HG03064 (cell line): Measurements from ENCODE around the gene IGSF21.

ENCODE experiments used
- ATAC-seq: cut with Tn5 transposase; IDR thresholded peaks from one replicate; pipeline ENCODE4 v1.9.1; 2021; ENCODE audit warnings: low read depth; ENCODE audit not compliant: unreplicated experiment

Gene IGSF21

GRCh38 chr1:18316764-18317163, 209.2 kb downstream of the IGSF21 start:
- no peak for ATAC-seq

GRCh38 chr1:18319099-18319498, 211.5 kb downstream of the IGSF21 start:
- no peak for ATAC-seq

- ATAC-seq, result no peak
These were observed 212.5 kb downstream of the IGSF21 start for GRCh38 chr1:18320051-18320450.

GRCh38 chr1:18322368-18323032, 214.9 kb downstream of the IGSF21 start:
- ATAC-seq, result no peak

- ATAC-seq, result no peak
These were observed 215.7 kb downstream of the IGSF21 start for GRCh38 chr1:18323259-18323658.

- no peak for ATAC-seq
These were observed 216.6 kb downstream of the IGSF21 start for GRCh38 chr1:18324246-18324645.

- ATAC-seq, result no peak
These were observed 217.5 kb downstream of the IGSF21 start for GRCh38 chr1:18325136-18325535.

GRCh38 chr1:18326211-18326897, 218.8 kb downstream of the IGSF21 start:
- no peak for ATAC-seq

- no peak for ATAC-seq
These were observed 220.1 kb downstream of the IGSF21 start for GRCh38 chr1:18327650-18328049.

- no peak for ATAC-seq
These were observed 221.2 kb downstream of the IGSF21 start for GRCh38 chr1:18328803-18329202.

GRCh38 chr1:18329469-18330253, 222.1 kb downstream of the IGSF21 start:
- no peak for ATAC-seq

- ATAC-seq, result no peak
These were observed 225.0 kb downstream of the IGSF21 start for GRCh38 chr1:18332576-18332975.

GRCh38 chr1:18333220-18333619, 225.6 kb downstream of the IGSF21 start:
- no peak for ATAC-seq

GRCh38 chr1:18336801-18337200, 229.2 kb downstream of the IGSF21 start:
- ATAC-seq, result no peak

GRCh38 chr1:18337757-18338156, 230.2 kb downstream of the IGSF21 start:
- no peak for ATAC-seq

- no peak for ATAC-seq
These were observed 231.6 kb downstream of the IGSF21 start for GRCh38 chr1:18339161-18339560.

- ATAC-seq, result no peak
These were observed 232.7 kb downstream of the IGSF21 start for GRCh38 chr1:18340158-18340764.

GRCh38 chr1:18340787-18341186, 233.2 kb downstream of the IGSF21 start:
- ATAC-seq, result no peak

GRCh38 chr1:18341291-18342069, 233.9 kb downstream of the IGSF21 start:
- ATAC-seq, result no peak

GRCh38 chr1:18342744-18343143, 235.1 kb downstream of the IGSF21 start:
- no peak for ATAC-seq
